Esophagus muscularis mucosa (tissue), 4 donors: ENCODE data around the gene ADGRV1. TPM values are rescaled to one million over a fixed set of nuclear protein-coding genes. Genes with fewer than 3 reads are reported as not detected.
A peak's percentile ranks its signal among the peaks of the same experiment; 100 is the strongest.

Source experiments
- DNase-seq: peaks from one replicate; pipeline ENCODE4 v3.0.0-alpha.2; 2017; ENCODE audit errors: extremely low spot score
- H3K27ac ChIP-seq, 4 donors: fragments of 200-600 bp; sonication (generic); replicated peaks in 1 of 4; 1 replicate in 3 of 4; 2 replicates in 1 of 4; pipeline ENCODE4 v1.5.1; 2016 to 2019; ENCODE audit warnings: mild to moderate bottlenecking in 1 of 4
- H3K27me3 ChIP-seq, 4 donors: fragments of 200-600 bp; sonication (generic); one replicate each; pipeline versions ENCODE4 v1.5.1 to v1.6.0; 2016 to 2019
- H3K36me3 ChIP-seq, 4 donors: fragments of 200-600 bp; sonication (generic); one replicate each; pipeline ENCODE4 v1.5.1; 2016 to 2019
- H3K4me1 ChIP-seq, 4 donors: fragments of 200-600 bp; sonication (generic); one replicate each; pipeline ENCODE4 v1.5.1; 2016 to 2019
- H3K4me3 ChIP-seq, 4 donors: fragments of 200-600 bp; sonication (generic); 1 replicate in 2 of 4; 2 replicates in 2 of 4; pipeline ENCODE4 v1.5.1; 2016 to 2019; ENCODE audit warnings: mild to moderate bottlenecking in 4 of 4, moderate library complexity in 1 of 4
- H3K9me3 ChIP-seq, 4 donors: fragments of 200-600 bp; sonication (generic); 1 replicate in 3 of 4; 2 replicates in 1 of 4; pipeline ENCODE4 v1.5.1; 2016 to 2019
- CTCF ChIP-seq, 3 experiments: fragments of 200-600 bp in 2 of 3; fragments of 450-650 bp in 1 of 3; sonication (generic) in 2 of 3; IDR thresholded peaks; one replicate each; pipeline ENCODE4 v1.5.1; 2017 to 2019; ENCODE audit warnings: antibody characterized with exemption in 3 of 3, mild to moderate bottlenecking in 2 of 3, moderate library complexity in 1 of 3
- EP300 ChIP-seq: sonication (generic); formaldehyde crosslinking; IDR thresholded peaks from one replicate; pipeline ENCODE4 v1.6.1; 2017; ENCODE audit warnings: antibody characterized with exemption
- POLR2A ChIP-seq: fragments of 450-650 bp; IDR thresholded peaks from one replicate; pipeline ENCODE4 v1.6.1; 2017; ENCODE audit warnings: antibody characterized with exemption, moderate library complexity, mild to moderate bottlenecking, low read depth
- POLR2AphosphoS5 ChIP-seq, 2 donors: sonication (generic); formaldehyde crosslinking; IDR thresholded peaks; one replicate each; pipeline ENCODE4 v1.6.1; 2017; ENCODE audit warnings: antibody characterized with exemption in 2 of 2
- WGBS: methylation state at CpG from one replicate; pipeline ENCODE4 v1.1.5; 2018; 5-methylcytosine and 5-hydroxymethylcytosine counted together
- intact Hi-C: fragments of 100-400 bp; cut with DNase I; formaldehyde crosslinking; loops from one replicate; pipeline ENCODE4 v1.15.1; 2023
- total RNA-seq, 4 donors: library from RNA; depleted of rRNA; stranded (reverse); fragments of >200 nt; gene quantifications; one replicate each; pipeline versions ENCODE4 v1.1.0 to v1.2.1, GENCODE V29; 2016

ADGRV1 gene
- total RNA-seq, 4 donors from 2014 or later, result 0.42 to 1.4 (median 0.54) TPM

- peak overlapping the region in 3 of 4 donors; percentile 16 to 47 (median 34) for H3K27ac ChIP-seq
- intact Hi-C loops, result no loop called here
- 0% methylated on average over 1 of the region's 1 CpG for WGBS
Measured at GRCh38 chr5:91212714-91213092, 654.1 kb downstream of the ADGRV1 start.

More at GRCh38 chr5:91212714-91213092, 654.1 kb downstream of the ADGRV1 start:
- no peak for DNase-seq
- H3K36me3 ChIP-seq, result no peaks in the 10 kb centered on the region
- H3K9me3 ChIP-seq, result no peaks in the 10 kb centered on the region
- TF ChIP-seq EP300 (no peak), POLR2A (no peak), POLR2AphosphoS5 (IDR thresholded peaks at IDR 0.05) (no peak), CTCF (IDR thresholded peaks at IDR 0.05) (no peak)
- no peaks in the 10 kb centered on the region for H3K27me3 ChIP-seq
- H3K4me1 ChIP-seq, result peaks cover 0 to 16% (median 10%) of the 10 kb centered on the region in 4 donors
- H3K4me3 ChIP-seq, result no peak overlapping the region

Other genes starting within 250 kb of the ADGRV1 start
- 1 to 10 TPM; 4.3 to 8.7 (median 6.2) TPM for gene CETN3, start 149.0 kb upstream of the ADGRV1 start, total RNA-seq
- gene MBLAC2, start 84.0 kb upstream of the ADGRV1 start, total RNA-seq, result 1 to 10 TPM; 2.2 to 5.6 (median 4.6) TPM
- gene POLR3G, start 83.9 kb upstream of the ADGRV1 start, total RNA-seq, result 1 to 10 TPM in 3 of 4 donors, under 1 TPM in 1; 0.42 to 2.5 (median 1.4) TPM
- 10 to 100 TPM; 12.9 to 21.2 (median 16.3) TPM for gene LYSMD3, start 29.2 kb upstream of the ADGRV1 start, total RNA-seq